Measurements from ENCODE around the gene ZNF331. TPM values are rescaled to one million over a fixed set of nuclear protein-coding genes. Genes with fewer than 3 reads are reported as not detected.
A peak's percentile ranks its signal among the peaks of the same experiment; 100 is the strongest.

The ZNF331 gene
- total and polyA plus RNA-seq, 8 donors, result 2.9 to 67.2 (median 12.6) TPM

- TF ChIP-seq EP300 (IDR thresholded peaks at IDR 0.05), result peak; percentile 92
- TF ChIP-seq POLR2AphosphoS5 (IDR thresholded peaks at IDR 0.05), result peak; percentile 77 to 95 (median 87)
- TF ChIP-seq CTCF (IDR thresholded peaks at IDR 0.05), result no peak
- H3K4me3 ChIP-seq, result peak overlapping the region; percentile 56 to 71 (median 62)
- intact Hi-C loops (cut with DNase I; ENCODE audit: low total_unique reads), result no loop called here
- no peaks in the 10 kb centered on the region for H3K36me3 ChIP-seq
- peaks cover 0 to 28% (median 14%) of the 10 kb centered on the region in 4 donors for H3K9me3 ChIP-seq
- 1 to 3% (median 2%) methylated on average over 40 to 46 of the region's 46 CpGs for WGBS, 5 donors
- DNase-seq, result peak; percentile 95 to 100
- peaks cover 8 to 18% (median 17%) of the 10 kb centered on the region in 4 donors for H3K4me1 ChIP-seq
- H3K27me3 ChIP-seq, result no peaks in the 10 kb centered on the region
- H3K27ac ChIP-seq, result peak overlapping the region; percentile 74 to 88 (median 82)
Measured at GRCh38 chr19:53520547-53521372, 17.2 kb upstream of the ZNF331 start.

GRCh38 chr19:53521373-53522202 is 16.4 kb upstream of the ZNF331 start:
- intact Hi-C loops (cut with DNase I; ENCODE audit: low total_unique reads), result no loop called here
- Histone ChIP-seq H3K4me3 (peak overlapping the region; percentile 56 to 71 (median 62)), H3K27ac (peak overlapping the region in 4 of 5 donors; percentile 74 to 88 (median 84)), H3K9me3 (peaks cover 3 to 36% (median 21%) of the 10 kb centered on the region in 4 donors), H3K36me3 (no peaks in the 10 kb centered on the region), H3K27me3 (no peaks in the 10 kb centered on the region), H3K4me1 (peaks cover 8 to 18% (median 17%) of the 10 kb centered on the region in 4 donors)
- no peak for DNase-seq
- 19 to 32% (median 20%) methylated on average over 21 to 33 of the region's 33 CpGs for WGBS, 5 donors
- no peak for TF ChIP-seq POLR2AphosphoS5 (IDR thresholded peaks at IDR 0.05)
- no peak for TF ChIP-seq EP300 (IDR thresholded peaks at IDR 0.05)
- no peak for TF ChIP-seq CTCF (IDR thresholded peaks at IDR 0.05)
- no peak for TF ChIP-seq POLR2A (IDR thresholded peaks at IDR 0.05)

GRCh38 chr19:53525922-53526321 is 12.0 kb upstream of the ZNF331 start:
- no peak for TF ChIP-seq CTCF (IDR thresholded peaks at IDR 0.05)
- no peak for TF ChIP-seq EP300 (IDR thresholded peaks at IDR 0.05)
- H3K4me1 ChIP-seq, result peaks cover 8 to 10% (median 10%) of the 10 kb centered on the region in 4 donors
- no peak overlapping the region for H3K27ac ChIP-seq
- H3K4me3 ChIP-seq, result no peak overlapping the region
- no peak for DNase-seq
- 94 to 100% (median 98%) methylated on average over 2 of the region's 2 CpGs for WGBS, 5 donors
- peaks cover 0 to 8% (median 0%) of the 10 kb centered on the region in 4 donors for H3K36me3 ChIP-seq
- intact Hi-C loops (cut with DNase I; ENCODE audit: low total_unique reads), result no loop called here
- H3K9me3 ChIP-seq, result peaks cover 3 to 31% (median 13%) of the 10 kb centered on the region in 4 donors
- H3K27me3 ChIP-seq, result no peaks in the 10 kb centered on the region

- Histone ChIP-seq H3K4me1 (no peaks in the 10 kb centered on the region), H3K27me3 (no peaks in the 10 kb centered on the region), H3K9me3 (peaks cover 3 to 21% (median 11%) of the 10 kb centered on the region in 4 donors), H3K4me3 (no peak overlapping the region), H3K36me3 (peaks cover 0 to 8% (median 0%) of the 10 kb centered on the region in 4 donors), H3K27ac (no peak overlapping the region)
- TF ChIP-seq POLR2A (IDR thresholded peaks at IDR 0.05) (no peak), CTCF (IDR thresholded peaks at IDR 0.05) (no peak), POLR2AphosphoS5 (IDR thresholded peaks at IDR 0.05) (no peak), EP300 (IDR thresholded peaks at IDR 0.05) (no peak)
- DNase-seq, result no peak
- intact Hi-C loops (cut with DNase I; ENCODE audit: low total_unique reads), result no loop called here
- 93 to 98% (median 97%) methylated on average over 8 of the region's 8 CpGs for WGBS, 5 donors
Measured at GRCh38 chr19:53530622-53531021, 7.3 kb upstream of the ZNF331 start.

All from stomach (tissue), 9 donors.